Ascending aorta (tissue), 2 donors: ENCODE results near the gene ATP6V1D. TPM values are rescaled to one million over a fixed set of nuclear protein-coding genes. Genes with fewer than 3 reads are reported as not detected.

Experiments used
- DNase-seq, 2 donors: peaks; one replicate each; pipeline ENCODE4 v3.0.0-alpha.2; 2019; ENCODE audit warnings: low spot score in 2 of 2
- H3K27ac ChIP-seq, 2 donors: fragments of 200-600 bp; sonication (generic); one replicate each; pipeline ENCODE4 v1.5.1; 2016 to 2017; ENCODE audit warnings: mild to moderate bottlenecking in 1 of 2
- H3K27me3 ChIP-seq: fragments of 200-600 bp; sonication (generic); one replicate; pipeline ENCODE4 v1.5.1; 2017
- H3K36me3 ChIP-seq, 2 donors: fragments of 200-600 bp; sonication (generic); one replicate each; pipeline ENCODE4 v1.5.1; 2016
- H3K4me1 ChIP-seq, 2 donors: fragments of 200-600 bp; sonication (generic); one replicate each; pipeline ENCODE4 v1.5.1; 2016 to 2017; ENCODE audit warnings: mild to moderate bottlenecking in 1 of 2
- H3K4me3 ChIP-seq, 2 donors: fragments of 200-600 bp; sonication (generic); one replicate each; pipeline ENCODE4 v1.5.1; 2016 to 2017; ENCODE audit warnings: mild to moderate bottlenecking in 1 of 2
- H3K9me3 ChIP-seq, 2 donors: fragments of 200-600 bp; sonication (generic); one replicate each; pipeline ENCODE4 v1.5.1; 2016
- intact Hi-C: fragments of 100-400 bp; cut with DNase I; formaldehyde crosslinking; loops from one replicate; pipeline ENCODE4 v1.15.1; 2023
- total RNA-seq: library from RNA; depleted of rRNA; stranded (reverse); fragments of >200 nt; gene quantifications from one replicate; pipeline ENCODE4 v1.1.0, GENCODE V29; 2016
- TF ChIP-seq, protein P1 (sequence below), 3 experiments: fragments of 200-600 bp in 2 of 3; fragments of 450-650 bp in 1 of 3; sonication (generic) in 2 of 3; IDR thresholded peaks; one replicate each; pipeline ENCODE4 v1.5.1; 2016 to 2019; ENCODE audit warnings: antibody characterized with exemption in 3 of 3, mild to moderate bottlenecking in 1 of 3, moderate library complexity in 1 of 3

The ATP6V1D gene
- total RNA-seq, 1 donor from 2014 or later: 27.6 TPM

DNA sequence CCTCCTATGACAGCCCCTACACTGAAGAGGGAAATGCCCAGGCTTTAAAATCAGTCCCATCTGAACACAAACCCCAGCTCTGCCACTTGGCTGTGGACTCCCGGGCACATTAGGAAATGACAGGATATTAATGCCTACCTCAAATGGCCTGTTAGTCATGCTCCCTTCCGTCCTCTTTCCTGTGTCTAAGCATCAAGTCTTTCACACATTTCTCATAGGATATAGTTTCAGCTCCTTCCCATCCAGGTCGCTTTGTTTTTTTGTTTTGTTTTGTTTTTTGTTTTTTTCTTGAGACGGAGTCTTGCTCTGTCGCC, 36.2 kb upstream of the ATP6V1D start:
- H3K27me3 ChIP-seq: no peaks in the 10 kb centered on the region
- intact Hi-C loops: no loop called here
- DNase-seq: no peak
- H3K4me3 ChIP-seq: no peak overlapping the region
- TF ChIP-seq, protein P1, sequence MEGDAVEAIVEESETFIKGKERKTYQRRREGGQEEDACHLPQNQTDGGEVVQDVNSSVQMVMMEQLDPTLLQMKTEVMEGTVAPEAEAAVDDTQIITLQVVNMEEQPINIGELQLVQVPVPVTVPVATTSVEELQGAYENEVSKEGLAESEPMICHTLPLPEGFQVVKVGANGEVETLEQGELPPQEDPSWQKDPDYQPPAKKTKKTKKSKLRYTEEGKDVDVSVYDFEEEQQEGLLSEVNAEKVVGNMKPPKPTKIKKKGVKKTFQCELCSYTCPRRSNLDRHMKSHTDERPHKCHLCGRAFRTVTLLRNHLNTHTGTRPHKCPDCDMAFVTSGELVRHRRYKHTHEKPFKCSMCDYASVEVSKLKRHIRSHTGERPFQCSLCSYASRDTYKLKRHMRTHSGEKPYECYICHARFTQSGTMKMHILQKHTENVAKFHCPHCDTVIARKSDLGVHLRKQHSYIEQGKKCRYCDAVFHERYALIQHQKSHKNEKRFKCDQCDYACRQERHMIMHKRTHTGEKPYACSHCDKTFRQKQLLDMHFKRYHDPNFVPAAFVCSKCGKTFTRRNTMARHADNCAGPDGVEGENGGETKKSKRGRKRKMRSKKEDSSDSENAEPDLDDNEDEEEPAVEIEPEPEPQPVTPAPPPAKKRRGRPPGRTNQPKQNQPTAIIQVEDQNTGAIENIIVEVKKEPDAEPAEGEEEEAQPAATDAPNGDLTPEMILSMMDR (IDR thresholded peaks at IDR 0.05): no peak
- H3K9me3 ChIP-seq: no peaks in the 10 kb centered on the region
- H3K36me3 ChIP-seq: no peaks in the 10 kb centered on the region
- no peak overlapping the region for H3K27ac ChIP-seq
- H3K4me1 ChIP-seq: no peaks in the 10 kb centered on the region

DNA sequence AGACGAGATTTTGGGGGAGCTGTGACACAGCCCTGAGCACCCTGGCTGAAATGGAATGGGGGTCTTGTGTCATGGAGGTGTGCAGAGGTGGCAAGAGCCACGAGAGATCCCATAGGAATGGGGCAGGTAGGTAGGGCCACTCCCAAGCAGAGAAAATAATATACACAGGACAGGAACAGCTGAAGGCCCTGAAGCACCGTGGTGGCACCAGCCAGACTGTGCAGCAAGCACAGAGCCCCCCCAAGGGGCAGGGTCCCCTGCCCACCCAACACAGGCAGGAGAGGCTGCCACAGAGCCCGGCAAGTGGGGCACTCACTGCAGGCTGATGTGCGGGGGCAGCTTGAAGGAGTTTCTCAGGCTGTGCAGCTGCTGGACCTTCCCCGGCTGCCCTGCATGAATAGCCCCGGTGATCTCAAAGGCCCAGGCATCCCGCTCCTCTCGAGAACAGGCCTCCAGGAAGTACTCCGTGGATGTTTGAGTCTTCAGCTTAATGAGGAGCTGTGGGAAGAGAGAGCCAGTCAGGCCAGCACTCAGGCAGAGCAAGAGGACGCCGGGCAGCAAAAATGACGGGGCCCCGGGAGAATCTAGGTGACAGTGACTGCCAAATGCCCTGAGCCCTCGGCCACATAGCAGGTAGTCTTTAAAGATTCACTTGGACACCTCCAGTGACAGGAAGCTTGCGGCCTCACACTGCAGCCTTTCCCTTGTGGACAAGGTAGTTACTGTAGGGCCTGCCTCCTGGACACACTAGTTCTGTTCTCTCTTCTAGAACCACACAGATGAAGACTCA, 35.7 kb upstream of the ATP6V1D start:
- Histone ChIP-seq H3K27ac (no peak overlapping the region), H3K9me3 (no peaks in the 10 kb centered on the region), H3K36me3 (no peaks in the 10 kb centered on the region), H3K27me3 (no peaks in the 10 kb centered on the region), H3K4me1 (no peaks in the 10 kb centered on the region), H3K4me3 (no peak overlapping the region)
- TF ChIP-seq, protein P1 (IDR thresholded peaks at IDR 0.05): no peak
- DNase-seq: no peak
- intact Hi-C loops: no loop called here

DNA sequence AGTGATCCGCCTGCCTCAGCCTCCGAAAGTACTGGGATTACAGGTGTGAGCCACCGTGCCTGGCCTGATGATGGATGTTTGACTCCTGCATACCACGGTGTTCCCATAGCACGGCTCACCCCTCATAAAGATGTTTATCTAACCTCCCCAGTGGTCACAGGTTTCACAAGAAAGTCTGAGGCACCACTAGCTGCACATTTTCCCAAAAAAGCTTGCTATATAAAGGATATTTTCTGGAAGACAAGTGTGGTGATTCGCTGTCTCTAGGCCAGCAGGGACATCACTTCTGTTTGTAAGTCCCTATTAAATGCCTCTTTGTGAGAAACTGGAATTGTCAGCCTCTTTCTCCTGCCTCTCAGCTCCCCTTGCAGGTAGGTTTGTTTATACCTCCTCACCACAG, 34.1 kb upstream of the ATP6V1D start:
- H3K4me1 ChIP-seq: no peaks in the 10 kb centered on the region
- no peaks in the 10 kb centered on the region for H3K27me3 ChIP-seq
- H3K36me3 ChIP-seq: no peaks in the 10 kb centered on the region
- H3K9me3 ChIP-seq: no peaks in the 10 kb centered on the region
- no peak for DNase-seq
- H3K27ac ChIP-seq: no peak overlapping the region
- no peak overlapping the region for H3K4me3 ChIP-seq
- TF ChIP-seq, protein P1 (IDR thresholded peaks at IDR 0.05): no peak
- intact Hi-C loops: no loop called here

DNA sequence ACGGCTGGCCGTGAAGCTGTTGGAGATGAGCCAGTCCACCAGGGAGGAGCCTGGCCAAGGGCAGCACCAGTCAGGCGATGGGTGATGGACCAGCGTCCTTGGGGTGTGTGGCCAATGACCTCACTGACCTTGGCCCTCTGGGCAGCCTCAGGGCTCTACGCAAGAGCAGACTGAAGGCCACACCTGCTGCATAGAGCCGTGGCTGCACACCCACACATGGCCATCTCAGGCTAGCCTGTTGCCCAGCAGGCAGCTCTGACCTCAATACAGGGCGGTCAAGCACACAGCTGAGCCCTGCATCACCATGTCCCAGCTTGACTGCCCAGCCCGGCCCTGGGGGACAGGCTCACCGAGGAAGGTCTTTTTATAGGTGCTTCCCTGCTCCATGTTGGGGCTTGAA, 33.2 kb upstream of the ATP6V1D start:
- H3K4me3 ChIP-seq: no peak overlapping the region
- no peaks in the 10 kb centered on the region for H3K36me3 ChIP-seq
- intact Hi-C loops: no loop called here
- H3K9me3 ChIP-seq: no peaks in the 10 kb centered on the region
- H3K27me3 ChIP-seq: no peaks in the 10 kb centered on the region
- TF ChIP-seq, protein P1 (IDR thresholded peaks at IDR 0.05): no peak
- no peak overlapping the region for H3K27ac ChIP-seq
- no peak for DNase-seq
- H3K4me1 ChIP-seq: no peaks in the 10 kb centered on the region

DNA sequence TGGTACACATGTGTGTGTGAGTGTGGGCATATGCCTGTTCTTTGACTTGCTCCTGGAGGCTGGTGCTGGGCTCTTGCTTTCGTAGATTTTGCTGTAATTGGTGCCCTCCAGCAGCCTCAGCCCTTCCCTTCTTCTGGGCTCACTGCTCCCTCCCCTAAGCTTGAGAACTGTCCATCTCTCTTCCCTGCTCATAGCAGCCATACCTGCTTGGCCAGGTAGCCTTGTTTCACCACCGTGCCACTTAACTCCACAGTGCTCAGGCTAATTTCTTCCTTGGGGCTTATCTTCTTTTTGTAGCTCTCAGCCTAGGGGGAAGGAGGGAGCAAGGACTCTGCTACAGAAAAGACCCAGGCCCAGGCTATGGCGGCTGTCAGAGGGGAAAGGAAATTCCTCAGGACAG, 32.5 kb upstream of the ATP6V1D start:
- Histone ChIP-seq H3K36me3 (peaks cover 0 to under 1% of the 10 kb centered on the region in 2 donors), H3K27me3 (no peaks in the 10 kb centered on the region), H3K4me3 (no peak overlapping the region), H3K4me1 (no peaks in the 10 kb centered on the region), H3K9me3 (no peaks in the 10 kb centered on the region), H3K27ac (no peak overlapping the region)
- TF ChIP-seq, protein P1 (IDR thresholded peaks at IDR 0.05): no peak
- DNase-seq: no peak
- intact Hi-C loops: no loop called here

DNA sequence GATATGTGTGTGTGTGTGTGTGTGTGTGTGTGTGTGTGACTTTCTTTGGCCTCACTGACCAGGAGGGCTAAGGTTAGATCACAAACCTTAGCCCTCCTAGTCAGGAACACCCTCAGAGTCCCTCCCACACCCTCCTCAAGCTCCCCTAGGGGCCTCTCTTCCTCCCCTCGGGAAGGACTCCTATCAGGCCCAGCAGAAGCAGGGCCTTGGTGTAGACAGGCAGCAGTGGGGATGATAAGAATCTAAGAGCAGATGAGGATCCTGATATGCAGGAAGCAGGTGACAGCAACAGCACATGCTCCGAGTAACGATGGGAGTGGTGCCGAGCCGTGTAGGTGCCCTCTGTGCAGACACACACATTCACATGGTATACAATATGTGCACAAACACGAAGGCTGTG, 31.7 kb upstream of the ATP6V1D start:
- no peaks in the 10 kb centered on the region for H3K9me3 ChIP-seq
- no peaks in the 10 kb centered on the region for H3K27me3 ChIP-seq
- H3K4me1 ChIP-seq: no peaks in the 10 kb centered on the region
- H3K36me3 ChIP-seq: peaks cover 0 to 4% of the 10 kb centered on the region in 2 donors
- TF ChIP-seq, protein P1 (IDR thresholded peaks at IDR 0.05): no peak
- H3K4me3 ChIP-seq: no peak overlapping the region
- no peak overlapping the region for H3K27ac ChIP-seq
- no peak for DNase-seq
- intact Hi-C loops: no loop called here
